Measurements from ENCODE around the gene KIF22. TPM values are rescaled to one million over a fixed set of nuclear protein-coding genes. Genes with fewer than 3 reads are reported as not detected.

Gene KIF22
- 10 to 100 TPM; 10.6 to 18.1 (median 16.5) TPM for total RNA-seq

DNA sequence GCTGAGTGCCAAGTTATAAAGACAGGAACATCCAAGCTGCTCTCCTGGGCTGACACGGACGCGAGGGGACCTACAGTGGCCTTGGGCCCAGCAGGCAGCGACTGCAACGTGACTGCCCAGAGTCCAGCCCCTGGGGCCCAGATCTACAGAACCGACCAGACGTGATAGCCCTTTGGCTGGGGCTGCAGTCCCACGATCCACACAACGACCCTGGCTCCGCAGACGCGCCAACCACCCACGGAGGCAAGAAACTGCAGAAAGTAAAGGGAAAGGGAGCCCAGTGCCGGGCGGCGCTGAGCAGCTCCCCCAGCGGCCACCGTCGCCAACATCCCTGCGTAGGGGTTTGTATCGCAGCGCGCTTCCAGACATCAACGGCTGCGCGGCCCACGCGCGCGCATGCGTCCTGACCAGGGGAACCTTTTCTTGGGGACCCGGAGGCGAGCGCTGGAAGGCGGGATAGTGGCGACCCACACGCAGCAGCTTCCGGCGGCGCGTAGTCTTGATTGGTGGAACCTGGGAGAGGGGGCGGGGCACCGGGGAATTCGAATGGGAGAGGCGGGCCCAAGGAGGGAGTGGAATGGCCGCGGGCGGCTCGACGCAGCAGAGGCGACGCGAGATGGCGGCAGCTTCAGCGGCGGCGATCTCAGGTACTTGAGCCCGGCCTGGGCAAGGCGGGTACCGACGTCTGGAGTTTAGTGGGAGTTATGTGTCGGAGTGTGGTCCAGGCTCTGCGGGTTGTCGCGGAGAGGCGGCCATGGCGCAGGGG, at the start of gene KIF22:
Gene KIF22 (plus strand): TSS at position 569 of the 766 bp plus-strand sequence. CDS start 9 bp downstream, at position 578.
- TF ChIP-seq, protein P1, sequence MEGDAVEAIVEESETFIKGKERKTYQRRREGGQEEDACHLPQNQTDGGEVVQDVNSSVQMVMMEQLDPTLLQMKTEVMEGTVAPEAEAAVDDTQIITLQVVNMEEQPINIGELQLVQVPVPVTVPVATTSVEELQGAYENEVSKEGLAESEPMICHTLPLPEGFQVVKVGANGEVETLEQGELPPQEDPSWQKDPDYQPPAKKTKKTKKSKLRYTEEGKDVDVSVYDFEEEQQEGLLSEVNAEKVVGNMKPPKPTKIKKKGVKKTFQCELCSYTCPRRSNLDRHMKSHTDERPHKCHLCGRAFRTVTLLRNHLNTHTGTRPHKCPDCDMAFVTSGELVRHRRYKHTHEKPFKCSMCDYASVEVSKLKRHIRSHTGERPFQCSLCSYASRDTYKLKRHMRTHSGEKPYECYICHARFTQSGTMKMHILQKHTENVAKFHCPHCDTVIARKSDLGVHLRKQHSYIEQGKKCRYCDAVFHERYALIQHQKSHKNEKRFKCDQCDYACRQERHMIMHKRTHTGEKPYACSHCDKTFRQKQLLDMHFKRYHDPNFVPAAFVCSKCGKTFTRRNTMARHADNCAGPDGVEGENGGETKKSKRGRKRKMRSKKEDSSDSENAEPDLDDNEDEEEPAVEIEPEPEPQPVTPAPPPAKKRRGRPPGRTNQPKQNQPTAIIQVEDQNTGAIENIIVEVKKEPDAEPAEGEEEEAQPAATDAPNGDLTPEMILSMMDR (IDR thresholded peaks at IDR 0.05; ENCODE audit: low read depth), result no peak

DNA sequence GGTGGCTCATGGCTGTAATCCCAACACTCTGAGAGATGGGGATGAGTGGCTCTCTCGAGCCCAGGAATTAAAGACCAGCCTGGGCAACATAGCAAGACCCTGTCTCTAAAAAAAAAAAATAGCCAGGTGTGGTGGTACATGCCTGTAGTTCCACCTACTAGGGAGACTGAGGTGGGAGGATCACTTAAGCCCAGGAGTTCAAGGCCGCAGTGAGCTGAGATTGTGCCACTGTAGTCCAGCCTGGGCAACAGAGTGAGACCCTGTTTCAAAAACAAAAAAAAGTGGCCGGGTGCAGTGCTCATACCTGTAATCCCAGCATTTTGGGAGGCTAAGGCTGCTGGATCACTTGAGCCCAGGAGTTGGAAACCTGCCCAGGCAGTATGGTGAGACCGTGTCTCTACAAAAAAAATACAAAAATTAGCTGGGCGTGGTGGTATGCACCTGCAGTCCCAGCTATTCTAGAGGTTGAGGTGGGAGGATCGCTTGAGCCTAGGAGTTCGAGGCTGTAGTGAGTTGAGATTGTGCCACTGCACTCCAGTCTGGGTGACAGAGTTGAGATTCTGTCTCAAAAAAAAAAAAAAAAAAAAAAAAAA, 47.8 kb upstream of the KIF22 start:
- TF ChIP-seq, protein P1 (IDR thresholded peaks at IDR 0.05; ENCODE audit: low read depth), result no peak

DNA sequence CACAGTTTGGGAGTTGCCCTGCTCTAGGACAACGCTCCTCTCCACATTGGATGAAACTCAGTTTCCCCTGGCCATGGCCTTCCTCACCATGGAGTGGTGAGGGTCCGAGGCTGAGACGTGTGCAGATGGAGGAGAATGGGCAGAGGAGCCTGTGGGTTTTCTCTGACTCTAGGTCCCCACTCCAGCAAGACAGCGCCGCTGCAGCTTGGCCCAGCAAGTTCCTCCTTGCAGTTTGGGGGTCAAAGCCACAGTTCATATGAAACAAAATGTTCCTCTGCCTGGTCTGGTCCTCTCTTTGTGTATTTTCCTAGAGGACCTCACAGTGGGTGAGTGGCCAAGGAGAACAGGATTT, 47.1 kb upstream of the KIF22 start:
- TF ChIP-seq, protein P1 (IDR thresholded peaks at IDR 0.05; ENCODE audit: low read depth), result no peak

DNA sequence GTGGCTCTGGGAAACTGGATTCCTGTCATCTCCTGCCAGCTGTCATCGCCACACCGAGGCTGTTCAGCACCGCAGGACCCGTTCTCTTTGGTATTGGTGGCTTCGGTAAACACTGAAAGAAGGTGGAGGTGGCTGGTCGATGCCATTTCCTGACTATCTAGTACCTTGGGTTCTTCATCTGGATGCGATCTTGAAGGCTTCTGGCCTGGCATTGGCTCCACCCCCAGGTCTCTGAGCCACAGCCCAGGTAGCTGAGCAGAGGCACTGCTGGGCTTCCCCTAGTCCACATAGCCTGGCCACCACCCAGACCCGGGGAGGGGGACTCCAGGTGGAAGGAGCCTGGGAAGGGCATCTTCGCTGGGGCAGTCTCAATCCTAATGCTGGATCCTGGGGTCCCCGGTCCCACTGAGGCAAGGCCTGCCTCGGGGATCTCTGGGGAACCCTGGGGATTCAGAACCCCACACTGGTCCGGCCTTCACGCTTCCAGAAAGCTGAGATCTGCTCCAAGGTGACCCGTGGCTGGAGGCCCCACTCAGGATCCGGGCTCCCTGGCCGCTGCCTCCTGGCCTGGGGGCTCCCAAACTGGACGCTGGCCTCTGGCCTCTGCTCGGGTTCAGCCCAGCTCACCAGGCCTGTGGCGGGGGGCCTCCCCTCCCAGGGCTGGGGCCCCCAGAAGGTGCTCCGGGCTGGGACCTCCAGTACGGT, 46.6 kb upstream of the KIF22 start:
- TF ChIP-seq, protein P1 (IDR thresholded peaks at IDR 0.05; ENCODE audit: low read depth), result no peak

DNA sequence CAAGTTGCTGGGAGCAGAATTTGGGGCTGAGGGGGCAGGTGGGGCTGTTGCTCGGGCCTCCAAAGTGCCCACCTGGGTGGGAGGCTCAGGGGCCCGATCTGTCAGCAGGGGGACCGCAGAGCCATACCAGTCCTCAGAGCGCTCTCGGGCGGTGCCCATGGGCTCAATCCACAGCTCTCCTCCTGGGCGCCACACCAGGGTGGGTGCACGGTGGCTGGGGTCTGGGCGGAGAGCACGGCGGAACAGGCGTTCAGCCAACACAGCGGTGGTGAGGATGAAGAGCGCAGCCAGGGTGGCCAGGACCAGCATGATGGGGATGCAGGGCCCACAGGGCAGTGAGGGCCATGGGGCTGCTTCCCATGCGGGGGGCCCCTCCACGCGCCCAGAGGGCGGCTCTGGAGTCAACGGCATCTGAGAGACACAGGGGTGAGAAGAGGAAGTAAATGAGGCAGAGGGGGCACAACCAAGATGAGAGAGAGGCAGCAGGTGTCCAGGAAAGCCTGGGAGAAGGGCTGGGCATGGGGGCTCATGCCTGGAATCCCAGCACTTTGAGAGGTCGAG, 45.9 kb upstream of the KIF22 start:
- TF ChIP-seq, protein P1 (IDR thresholded peaks at IDR 0.05; ENCODE audit: low read depth), result no peak

DNA sequence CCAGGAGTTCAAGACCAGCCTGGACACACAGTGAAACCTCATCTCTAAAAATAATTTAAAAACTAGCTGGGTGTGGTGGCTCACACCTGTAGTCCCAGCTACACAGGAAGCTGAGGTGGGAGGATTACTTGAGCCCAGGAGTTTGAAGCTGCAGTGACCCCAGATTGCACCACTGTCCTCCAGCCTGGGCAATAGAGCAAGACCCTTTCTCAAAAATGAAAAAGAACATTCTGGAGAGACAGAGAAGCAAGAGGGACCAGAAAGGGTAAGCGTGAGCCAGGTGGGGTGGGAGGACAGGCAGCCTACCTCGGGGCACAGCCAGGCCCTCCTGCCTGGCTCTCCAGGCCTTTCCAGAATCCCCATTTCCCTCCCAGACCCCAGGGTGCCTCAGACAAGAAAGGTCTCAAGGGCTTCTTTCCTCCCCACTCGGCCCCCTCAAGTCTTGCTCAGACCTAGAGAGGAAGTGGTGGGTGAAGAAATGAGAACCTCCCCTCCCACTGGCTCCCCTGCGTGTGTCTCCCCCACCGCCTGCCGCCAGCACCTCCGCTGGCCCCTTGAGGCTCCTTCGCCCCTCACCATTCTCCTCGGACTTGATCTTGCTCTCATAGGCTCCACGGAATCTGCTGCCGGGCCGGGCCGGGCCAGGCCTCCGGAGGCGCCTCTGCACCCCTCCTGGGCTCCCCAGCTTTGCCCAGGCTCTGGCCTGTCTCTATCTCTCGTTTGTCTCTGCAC, 45.3 kb upstream of the KIF22 start:
- TF ChIP-seq, protein P1 (IDR thresholded peaks at IDR 0.05; ENCODE audit: low read depth), result no peak
